Astrocyte of the hippocampus (primary cell): ENCODE data around the gene DGKE.

ENCODE experiments used
- DNase-seq: peaks from one replicate; pipeline ENCODE4 v3.0.0; 2011; ENCODE audit warnings: low read depth, low spot score

DGKE gene

DNA sequence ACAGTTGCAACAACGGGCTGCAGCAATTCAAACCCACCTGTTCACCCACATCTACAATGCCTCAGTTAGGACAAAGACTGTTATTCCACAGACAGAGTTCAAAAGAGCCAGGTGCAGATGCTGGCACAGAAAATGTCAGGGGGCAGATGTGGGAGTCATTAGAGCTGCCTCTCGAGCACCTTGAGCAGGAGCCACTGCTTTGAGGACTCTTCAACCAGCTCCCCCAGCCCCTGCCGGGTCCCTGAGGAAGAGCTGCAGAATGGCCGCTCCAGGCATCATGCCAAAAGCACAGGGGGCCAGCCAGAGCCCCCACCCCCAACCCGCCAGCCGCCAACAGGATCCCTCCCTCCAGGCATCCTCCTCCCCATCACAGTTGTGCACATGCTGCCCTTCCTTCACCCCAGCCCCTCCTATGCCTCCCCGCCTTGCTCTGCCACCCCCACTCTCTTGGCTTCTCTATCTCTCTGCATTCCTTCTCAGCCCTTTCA, 21.0 kb upstream of the DGKE start:
- no peak for DNase-seq

GRCh38 chr17:56815711-56816110, 18.2 kb upstream of the DGKE start:
- peak; percentile 31 for DNase-seq

GRCh38 chr17:56817066-56817465, 16.9 kb upstream of the DGKE start:
- DNase-seq, result no peak

DNA sequence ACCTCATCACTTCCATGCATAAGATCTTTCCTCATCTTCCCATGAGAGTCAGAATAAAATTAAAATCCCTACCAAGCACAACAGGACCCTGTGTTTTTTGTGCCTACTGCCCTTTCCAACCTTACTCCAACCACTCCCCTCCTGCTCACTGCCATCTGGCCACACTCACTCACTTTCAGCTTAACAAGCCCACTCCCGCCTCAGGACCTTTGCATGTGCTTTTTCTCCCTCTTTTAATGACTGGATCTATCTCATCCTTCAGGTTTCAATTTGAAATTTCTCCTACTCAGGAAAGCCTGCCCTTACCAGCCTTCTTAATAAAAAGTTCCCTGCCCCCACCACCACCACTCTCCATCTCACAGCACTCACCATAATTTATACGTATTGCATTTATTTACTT, 14.9 kb upstream of the DGKE start:
- DNase-seq, result no peak

DNA sequence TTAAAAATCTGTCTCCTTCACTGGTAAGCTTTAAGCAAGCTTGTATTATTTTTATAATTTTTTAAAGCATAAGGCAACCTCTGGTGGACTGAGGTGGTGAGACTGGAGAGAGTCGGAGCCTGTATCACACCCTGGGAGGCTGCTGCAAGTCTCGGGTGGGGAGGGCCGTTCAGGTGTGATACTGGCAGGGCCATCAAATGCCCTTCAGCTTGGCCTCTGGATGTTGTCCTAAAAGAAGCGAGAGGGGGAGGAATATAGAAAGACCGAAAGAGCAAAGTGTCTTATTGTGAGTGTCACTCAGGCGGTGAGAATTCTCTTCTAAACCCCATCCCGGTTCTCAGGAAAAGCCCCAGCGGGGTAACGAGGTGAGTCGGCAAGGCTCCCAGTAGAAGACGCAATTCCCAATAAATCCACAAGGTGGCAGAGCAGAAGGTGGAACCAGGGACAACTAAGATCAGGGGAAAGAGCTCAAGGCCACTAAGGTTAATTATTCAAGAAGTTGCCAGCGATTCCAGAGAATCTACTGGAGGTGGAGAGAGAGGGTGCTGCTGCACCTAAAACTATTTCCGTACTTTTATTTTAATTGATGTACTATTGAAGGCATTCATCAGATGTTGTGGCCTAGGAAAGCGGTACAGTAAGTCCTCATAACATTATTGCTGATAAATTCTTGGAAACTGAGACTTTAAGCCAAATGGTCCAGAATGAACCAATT, 14.4 kb upstream of the DGKE start:
- peak; percentile 84 for DNase-seq

DNA sequence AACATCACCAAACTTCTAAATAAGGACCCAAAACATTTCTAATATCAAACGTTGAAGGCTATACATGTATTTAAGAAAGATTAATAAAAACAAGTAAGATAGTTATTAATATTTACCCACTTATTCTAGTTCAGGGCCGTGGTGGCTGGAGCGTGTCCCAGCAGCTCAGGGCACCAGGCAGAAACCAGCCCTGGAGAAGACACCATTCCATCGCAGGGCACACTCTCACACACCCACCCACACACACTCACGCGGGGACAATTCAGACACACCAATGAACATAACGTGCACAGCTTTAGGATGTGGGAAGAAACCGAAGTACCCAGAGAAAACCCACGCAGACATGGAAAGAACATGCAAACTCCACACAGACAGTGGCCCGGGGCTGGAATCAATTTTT, 13.7 kb upstream of the DGKE start:
- no peak for DNase-seq

GRCh38 chr17:56821847-56822534, 12.0 kb upstream of the DGKE start:
- DNase-seq, result no peak

DNA sequence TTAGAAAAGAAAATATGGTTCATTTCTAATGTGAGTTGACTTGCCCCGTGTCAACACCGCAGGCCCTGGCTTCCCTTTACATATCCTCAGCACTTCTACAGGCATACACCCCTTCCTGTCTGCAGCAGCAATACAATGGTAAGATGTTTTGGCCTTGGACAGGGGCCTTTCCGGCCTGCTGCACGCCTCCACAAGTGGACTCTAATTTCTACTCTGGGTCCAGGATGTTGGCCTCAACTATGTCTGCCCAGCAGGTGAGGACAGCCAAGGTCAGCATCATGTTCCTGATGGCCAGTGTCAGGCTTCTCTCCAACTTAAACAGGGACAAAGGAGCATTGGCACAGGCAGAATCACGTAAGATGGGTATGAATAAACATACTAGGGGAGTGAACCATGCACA, 11.2 kb upstream of the DGKE start:
- DNase-seq, result no peak

DNA sequence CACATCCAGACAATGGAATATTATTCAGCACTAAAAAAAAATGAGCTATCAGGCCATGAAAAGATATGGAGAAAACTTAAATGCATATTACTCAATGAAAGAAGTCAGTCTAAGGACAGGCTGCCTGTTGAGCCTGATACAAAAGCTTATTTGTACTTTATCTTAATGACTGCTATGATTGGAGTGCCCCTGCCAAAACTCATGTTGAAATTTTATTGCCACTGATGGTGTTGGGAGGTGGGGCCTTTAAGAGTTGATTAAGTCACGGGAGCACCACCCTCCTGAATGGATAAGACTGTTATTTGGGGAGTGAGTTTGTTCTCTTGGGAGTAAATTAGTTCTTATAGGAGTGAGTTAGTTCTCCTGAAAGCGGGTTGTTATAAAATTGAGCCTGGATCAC, 10.1 kb upstream of the DGKE start:
- no peak for DNase-seq

GRCh38 chr17:56824503-56824902, 9.4 kb upstream of the DGKE start:
- DNase-seq, result no peak

GRCh38 chr17:56826611-56827414, 7.1 kb upstream of the DGKE start:
- no peak for DNase-seq

GRCh38 chr17:56830726-56831368, 3.1 kb upstream of the DGKE start:
- DNase-seq, result no peak

DNA sequence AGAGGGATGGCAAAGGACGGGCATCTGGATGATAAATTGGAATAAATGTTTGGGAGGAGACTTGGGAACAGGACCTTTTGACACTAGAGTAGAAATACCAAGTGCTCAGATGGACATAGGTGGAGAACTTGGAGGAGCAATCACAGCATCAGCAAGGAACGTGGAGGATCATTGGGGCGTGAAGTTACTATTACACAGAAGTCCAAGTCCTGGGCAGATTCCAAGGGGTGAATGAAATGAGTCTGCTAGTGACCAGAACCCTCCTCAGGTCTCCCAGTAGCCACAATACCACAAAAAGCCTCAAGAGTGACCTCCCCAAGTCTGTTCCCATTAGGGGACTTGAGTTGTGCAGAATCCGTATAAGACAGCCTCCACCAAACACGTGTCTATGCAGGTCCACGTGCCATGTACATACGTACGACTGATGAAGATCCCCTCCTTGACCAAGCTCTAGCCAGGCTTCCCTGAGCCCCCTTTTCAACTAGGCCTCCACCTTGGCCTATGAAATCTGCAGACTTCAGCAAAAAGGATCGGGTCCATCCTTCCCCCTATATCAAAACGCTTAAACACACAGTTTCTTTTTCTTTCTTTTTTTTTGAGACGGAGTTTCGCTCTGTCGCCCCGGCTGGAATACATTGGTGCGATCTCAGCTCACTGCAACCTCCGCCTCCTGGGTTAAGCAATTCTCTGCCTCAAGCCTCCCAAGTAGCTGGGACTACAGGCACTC, 2.4 kb upstream of the DGKE start:
- DNase-seq, result no peak

- no peak for DNase-seq
Measured at GRCh38 chr17:56832446-56832845, 1.5 kb upstream of the DGKE start.

DNA sequence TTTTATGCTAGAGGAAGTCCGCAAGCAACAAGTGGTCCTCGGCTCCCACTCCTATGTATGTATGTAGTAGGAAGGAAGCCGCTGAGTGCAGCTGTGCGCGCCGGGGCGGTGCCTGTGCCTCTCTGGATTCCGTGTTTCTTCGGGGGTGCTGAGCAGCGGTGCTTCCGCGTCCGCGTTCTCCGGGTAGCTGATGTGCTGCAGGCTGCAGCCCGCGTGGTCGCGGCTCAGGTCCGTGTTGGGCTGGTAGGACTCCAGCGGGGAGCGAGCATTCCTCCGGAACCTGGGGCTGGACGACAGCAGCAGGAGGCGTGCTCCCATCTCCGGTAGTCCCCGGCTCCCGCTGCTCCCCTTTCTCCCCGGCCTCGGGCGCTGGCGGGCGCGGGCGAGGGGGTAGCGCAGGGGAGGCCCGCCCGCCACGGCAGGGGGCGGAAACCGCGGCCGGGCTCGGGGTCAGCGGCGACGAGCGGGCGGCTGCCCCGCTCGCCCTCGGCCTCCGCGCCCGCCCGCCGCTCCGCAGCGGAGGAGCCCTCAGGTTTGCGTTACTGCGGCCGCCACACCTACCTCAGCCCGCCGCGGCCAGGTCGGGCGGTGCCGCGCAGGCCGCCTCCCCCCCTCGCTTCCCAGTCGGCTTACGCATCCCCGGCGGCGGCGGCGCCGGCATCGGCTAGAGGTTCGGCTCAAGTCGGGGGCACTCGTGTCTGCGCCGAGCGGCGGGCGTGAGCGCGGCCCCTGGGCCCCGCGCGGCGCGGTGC, 718 bp upstream of the DGKE start:
- peak; percentile 72 for DNase-seq

- peak; percentile 57 for DNase-seq
Measured at GRCh38 chr17:56834380-56835263, 671 bp downstream of the DGKE start.

DNA sequence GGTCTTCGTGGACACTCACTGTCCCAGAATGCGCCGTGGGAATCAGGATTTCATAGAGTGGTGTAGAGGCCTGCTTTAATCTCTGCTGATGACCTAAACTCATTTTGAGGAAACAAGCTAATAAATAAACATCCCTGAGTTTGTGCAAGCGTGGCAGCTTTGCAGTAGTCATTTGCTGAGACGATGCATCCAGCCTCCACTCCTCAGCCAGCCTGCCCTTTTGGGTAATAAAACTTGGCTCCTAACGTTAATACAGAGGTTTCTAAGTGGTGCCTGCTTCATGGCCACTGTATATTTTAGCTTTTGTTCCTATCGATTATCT, 1.3 kb downstream of the DGKE start:
- DNase-seq, result no peak

- DNase-seq, result no peak
Measured at GRCh38 chr17:56838687-56839086, 4.7 kb downstream of the DGKE start.

DNA sequence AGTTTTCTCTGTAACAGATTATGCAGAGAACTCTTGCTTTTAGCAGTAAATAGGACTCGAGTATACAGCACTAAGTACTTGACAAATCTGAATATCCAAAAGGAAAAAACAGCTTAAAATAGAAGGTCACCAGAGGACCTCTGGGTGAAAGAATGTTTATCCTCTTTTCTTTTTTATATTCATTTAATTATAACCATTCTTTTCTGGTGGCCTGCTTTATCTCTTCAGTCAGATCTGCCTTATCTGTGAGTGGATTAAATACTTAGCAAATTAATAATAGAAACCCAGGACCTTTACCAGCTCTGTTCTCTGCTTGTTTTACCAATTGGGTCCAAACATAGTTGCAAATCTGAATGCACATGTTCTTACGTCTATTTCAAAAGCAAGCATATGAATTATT, 8.6 kb downstream of the DGKE start:
- DNase-seq, result no peak

DNA sequence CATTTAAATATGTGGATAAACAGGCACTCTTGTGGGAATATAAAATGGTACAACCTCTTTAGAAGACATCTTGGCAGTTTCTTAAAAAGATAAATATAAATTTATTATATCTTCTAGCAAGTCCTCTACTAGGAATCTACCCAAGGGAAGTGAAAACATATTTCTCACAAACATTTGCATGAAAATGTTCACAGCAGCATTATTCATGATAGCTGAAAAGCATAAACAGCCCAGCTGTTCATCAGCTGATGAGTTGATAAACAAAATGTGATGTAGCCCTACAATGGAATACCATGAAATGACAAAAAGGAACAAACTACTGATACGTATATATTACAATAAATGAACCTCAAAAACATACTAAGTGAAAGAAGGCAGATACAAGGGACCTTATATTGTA, 12.0 kb downstream of the DGKE start:
- DNase-seq, result no peak
